ENCODE measurements around the gene NFIA. TPM values are rescaled to one million over a fixed set of nuclear protein-coding genes. Genes with fewer than 3 reads are reported as not detected.

The NFIA gene
- total and polyA plus RNA-seq, 2 of the 13 experiments (the other 11 are each of a cell fraction or from before 2014, with no cell fraction given) = 14.7 to 28.5 TPM

DNA sequence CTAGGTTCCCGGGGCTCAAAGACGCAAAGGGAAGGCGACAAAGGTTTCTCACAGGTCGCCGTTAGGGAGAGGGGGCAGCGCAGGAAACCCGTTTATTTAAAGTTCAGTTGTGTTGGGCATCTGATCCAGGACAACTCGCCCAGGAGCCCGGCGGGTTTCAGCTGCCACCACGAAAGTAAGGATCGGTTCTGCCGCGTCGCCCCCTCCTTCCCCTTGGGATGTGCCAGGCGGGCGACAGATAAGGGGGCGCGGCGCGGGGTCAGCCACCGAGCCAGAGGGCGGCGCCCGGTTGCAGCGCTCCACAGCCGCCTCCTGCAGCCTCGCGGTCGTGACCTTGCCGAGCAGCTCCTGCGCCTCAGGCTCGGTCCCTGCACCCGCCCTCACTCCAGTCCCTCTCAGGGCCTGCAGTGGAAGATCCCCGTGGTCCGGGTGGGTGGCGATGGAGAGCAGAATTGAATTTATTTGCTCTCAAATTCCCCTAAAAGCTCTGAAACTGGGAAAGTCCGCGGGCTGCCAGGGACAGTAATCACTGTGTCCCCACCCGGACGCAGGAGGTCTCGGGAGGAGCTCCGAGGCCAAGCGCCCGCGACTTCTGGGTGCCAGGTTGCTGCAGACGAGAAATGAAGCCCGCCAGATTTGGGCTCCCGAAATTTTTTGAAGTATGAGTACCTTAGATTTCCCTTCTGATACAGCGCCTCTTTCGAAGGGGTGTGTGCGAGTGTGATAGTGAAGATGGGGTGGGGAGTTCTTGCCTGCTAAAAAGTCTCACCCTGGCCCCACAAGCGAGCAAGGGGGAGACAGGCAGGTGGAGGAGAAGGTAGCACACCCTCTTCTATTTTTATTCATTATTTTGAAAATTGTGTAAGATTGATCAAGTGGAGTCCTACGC, 28.4 kb upstream of the NFIA start (continued):
- TF ChIP-seq, protein P1, sequence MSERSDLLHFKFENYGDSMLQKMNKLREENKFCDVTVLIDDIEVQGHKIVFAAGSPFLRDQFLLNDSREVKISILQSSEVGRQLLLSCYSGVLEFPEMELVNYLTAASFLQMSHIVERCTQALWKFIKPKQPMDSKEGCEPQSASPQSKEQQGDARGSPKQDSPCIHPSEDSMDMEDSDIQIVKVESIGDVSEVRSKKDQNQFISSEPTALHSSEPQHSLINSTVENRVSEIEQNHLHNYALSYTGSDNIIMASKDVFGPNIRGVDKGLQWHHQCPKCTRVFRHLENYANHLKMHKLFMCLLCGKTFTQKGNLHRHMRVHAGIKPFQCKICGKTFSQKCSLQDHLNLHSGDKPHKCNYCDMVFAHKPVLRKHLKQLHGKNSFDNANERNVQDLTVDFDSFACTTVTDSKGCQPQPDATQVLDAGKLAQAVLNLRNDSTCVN (CRISPR knock-in tag; IDR thresholded peaks at IDR 0.05; ENCODE audit: borderline replicate concordance) = no peak
- TF ChIP-seq SNRNP70 (IDR thresholded peaks at IDR 0.05; ENCODE audit: low read depth, low read length) (no peak), ZFP82 (CRISPR knock-in tag; IDR thresholded peaks at IDR 0.05; ENCODE audit: borderline replicate concordance) (no peak), ZNF724P (CRISPR knock-in tag; IDR thresholded peaks at IDR 0.05; ENCODE audit: borderline replicate concordance) (no peak), HOXA9 (CRISPR knock-in tag; IDR thresholded peaks at IDR 0.05; ENCODE audit: borderline replicate concordance) (no peak), ZNF777 (CRISPR knock-in tag; IDR thresholded peaks at IDR 0.05) (0 out of 2 replicates have a peak, but pooled peaks have one; percentile 36), ZNF33B (CRISPR knock-in tag; IDR thresholded peaks at IDR 0.05) (no peak), ZNF672 (CRISPR knock-in tag; IDR thresholded peaks at IDR 0.05) (no peak), FOXK2 (IDR thresholded peaks at IDR 0.05) (no peak), BRD4 (CRISPR knock-in tag; IDR thresholded peaks at IDR 0.05) (no peak), ZC3H13 (CRISPR knock-in tag; IDR thresholded peaks at IDR 0.05) (no peak), NCOR1 (IDR thresholded peaks at IDR 0.05; ENCODE audit: borderline replicate concordance, low read length) (no peak), RAD51 (IDR thresholded peaks at IDR 0.05; ENCODE audit: borderline replicate concordance) (no peak)
- TF ChIP-seq, protein P2, sequence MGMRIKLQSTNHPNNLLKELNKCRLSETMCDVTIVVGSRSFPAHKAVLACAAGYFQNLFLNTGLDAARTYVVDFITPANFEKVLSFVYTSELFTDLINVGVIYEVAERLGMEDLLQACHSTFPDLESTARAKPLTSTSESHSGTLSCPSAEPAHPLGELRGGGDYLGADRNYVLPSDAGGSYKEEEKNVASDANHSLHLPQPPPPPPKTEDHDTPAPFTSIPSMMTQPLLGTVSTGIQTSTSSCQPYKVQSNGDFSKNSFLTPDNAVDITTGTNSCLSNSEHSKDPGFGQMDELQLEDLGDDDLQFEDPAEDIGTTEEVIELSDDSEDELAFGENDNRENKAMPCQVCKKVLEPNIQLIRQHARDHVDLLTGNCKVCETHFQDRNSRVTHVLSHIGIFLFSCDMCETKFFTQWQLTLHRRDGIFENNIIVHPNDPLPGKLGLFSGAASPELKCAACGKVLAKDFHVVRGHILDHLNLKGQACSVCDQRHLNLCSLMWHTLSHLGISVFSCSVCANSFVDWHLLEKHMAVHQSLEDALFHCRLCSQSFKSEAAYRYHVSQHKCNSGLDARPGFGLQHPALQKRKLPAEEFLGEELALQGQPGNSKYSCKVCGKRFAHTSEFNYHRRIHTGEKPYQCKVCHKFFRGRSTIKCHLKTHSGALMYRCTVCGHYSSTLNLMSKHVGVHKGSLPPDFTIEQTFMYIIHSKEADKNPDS (CRISPR knock-in tag; IDR thresholded peaks at IDR 0.05) = no peak
- TF ChIP-seq, protein P3, sequence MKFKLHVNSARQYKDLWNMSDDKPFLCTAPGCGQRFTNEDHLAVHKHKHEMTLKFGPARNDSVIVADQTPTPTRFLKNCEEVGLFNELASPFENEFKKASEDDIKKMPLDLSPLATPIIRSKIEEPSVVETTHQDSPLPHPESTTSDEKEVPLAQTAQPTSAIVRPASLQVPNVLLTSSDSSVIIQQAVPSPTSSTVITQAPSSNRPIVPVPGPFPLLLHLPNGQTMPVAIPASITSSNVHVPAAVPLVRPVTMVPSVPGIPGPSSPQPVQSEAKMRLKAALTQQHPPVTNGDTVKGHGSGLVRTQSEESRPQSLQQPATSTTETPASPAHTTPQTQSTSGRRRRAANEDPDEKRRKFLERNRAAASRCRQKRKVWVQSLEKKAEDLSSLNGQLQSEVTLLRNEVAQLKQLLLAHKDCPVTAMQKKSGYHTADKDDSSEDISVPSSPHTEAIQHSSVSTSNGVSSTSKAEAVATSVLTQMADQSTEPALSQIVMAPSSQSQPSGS (CRISPR knock-in tag; IDR thresholded peaks at IDR 0.05) = no peak
- TF ChIP-seq, protein P4, sequence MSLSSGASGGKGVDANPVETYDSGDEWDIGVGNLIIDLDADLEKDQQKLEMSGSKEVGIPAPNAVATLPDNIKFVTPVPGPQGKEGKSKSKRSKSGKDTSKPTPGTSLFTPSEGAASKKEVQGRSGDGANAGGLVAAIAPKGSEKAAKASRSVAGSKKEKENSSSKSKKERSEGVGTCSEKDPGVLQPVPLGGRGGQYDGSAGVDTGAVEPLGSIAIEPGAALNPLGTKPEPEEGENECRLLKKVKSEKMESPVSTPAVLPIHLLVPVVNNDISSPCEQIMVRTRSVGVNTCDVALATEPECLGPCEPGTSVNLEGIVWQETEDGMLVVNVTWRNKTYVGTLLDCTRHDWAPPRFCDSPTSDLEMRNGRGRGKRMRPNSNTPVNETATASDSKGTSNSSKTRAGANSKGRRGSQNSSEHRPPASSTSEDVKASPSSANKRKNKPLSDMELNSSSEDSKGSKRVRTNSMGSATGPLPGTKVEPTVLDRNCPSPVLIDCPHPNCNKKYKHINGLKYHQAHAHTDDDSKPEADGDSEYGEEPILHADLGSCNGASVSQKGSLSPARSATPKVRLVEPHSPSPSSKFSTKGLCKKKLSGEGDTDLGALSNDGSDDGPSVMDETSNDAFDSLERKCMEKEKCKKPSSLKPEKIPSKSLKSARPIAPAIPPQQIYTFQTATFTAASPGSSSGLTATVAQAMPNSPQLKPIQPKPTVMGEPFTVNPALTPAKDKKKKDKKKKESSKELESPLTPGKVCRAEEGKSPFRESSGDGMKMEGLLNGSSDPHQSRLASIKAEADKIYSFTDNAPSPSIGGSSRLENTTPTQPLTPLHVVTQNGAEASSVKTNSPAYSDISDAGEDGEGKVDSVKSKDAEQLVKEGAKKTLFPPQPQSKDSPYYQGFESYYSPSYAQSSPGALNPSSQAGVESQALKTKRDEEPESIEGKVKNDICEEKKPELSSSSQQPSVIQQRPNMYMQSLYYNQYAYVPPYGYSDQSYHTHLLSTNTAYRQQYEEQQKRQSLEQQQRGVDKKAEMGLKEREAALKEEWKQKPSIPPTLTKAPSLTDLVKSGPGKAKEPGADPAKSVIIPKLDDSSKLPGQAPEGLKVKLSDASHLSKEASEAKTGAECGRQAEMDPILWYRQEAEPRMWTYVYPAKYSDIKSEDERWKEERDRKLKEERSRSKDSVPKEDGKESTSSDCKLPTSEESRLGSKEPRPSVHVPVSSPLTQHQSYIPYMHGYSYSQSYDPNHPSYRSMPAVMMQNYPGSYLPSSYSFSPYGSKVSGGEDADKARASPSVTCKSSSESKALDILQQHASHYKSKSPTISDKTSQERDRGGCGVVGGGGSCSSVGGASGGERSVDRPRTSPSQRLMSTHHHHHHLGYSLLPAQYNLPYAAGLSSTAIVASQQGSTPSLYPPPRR (CRISPR knock-in tag; IDR thresholded peaks at IDR 0.05; ENCODE audit: borderline replicate concordance) = no peak
- TF ChIP-seq, protein P5, sequence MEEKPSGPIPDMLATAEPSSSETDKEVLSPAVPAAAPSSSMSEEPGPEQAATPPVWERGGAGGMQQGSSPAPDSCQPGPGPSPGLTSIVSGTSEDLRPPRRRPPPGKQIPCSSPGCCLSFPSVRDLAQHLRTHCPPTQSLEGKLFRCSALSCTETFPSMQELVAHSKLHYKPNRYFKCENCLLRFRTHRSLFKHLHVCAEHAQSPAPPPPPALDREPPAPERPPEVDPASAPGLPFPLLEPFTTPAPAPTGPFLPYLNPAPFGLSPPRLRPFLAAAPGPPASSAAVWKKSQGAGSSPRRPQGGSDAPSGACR (CRISPR knock-in tag; IDR thresholded peaks at IDR 0.05) = no peak
